Brain microvascular endothelial cell (primary cell): ENCODE data around the gene NXT1.

Experiments
- DNase-seq: peaks from one replicate; pipeline ENCODE4 v3.0.0-alpha.2; 2020
- H3K27ac ChIP-seq: fragments of 250-450 bp; sonication (Bioruptor Pico); 2 replicates; pipeline ENCODE4 v1.5.1; 2020; ENCODE audit warnings: mild to moderate bottlenecking, moderate library complexity
- H3K27me3 ChIP-seq: fragments of 250-450 bp; sonication (Bioruptor Pico); replicated peaks from 2 replicates; pipeline ENCODE4 v1.5.1; 2020; ENCODE audit warnings: mild to moderate bottlenecking
- H3K36me3 ChIP-seq: fragments of 250-450 bp; sonication (Bioruptor Pico); replicated peaks from 2 replicates; pipeline ENCODE4 v1.5.1; 2020; ENCODE audit warnings: mild to moderate bottlenecking
- H3K4me3 ChIP-seq: 2 replicates; pipeline ENCODE4 v1.5.1; 2011; ENCODE audit warnings: low read depth, mild to moderate bottlenecking, control low read depth, low read length, moderate library complexity
- in situ Hi-C: cut with HindIII; loops from 2 replicates; pipeline ENCODE4 v1.10.0; 2017; ENCODE audit warnings: low sequenced_read_pairs, low pct_ligation_motif_present
- TF ChIP-seq, protein P1 (sequence below): IDR thresholded peaks from 2 replicates; pipeline ENCODE4 v1.5.1; 2011; ENCODE audit warnings: low read depth, mild to moderate bottlenecking, moderate library complexity, low read length, control low read depth, inconsistent platforms; ENCODE audit errors: missing control alignments

NXT1 gene

DNA sequence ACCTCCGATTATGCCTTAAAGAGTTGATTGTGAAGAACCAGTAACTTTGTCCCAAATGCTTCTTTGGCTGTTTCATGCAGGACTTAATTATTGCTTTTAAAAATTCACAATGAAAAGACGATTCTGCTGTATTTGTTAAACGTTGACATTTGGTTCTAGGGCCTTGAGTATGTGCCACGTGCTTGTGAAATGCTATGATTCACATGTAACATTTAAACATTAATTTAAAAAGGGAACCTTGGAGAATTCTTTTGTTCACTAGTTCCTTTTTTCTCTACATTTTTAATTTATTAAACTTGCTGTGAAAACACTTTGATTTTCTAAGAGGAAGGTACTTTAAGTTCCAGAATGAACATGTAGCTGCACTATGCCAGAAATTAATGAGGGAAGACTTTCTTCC is 20.9 kb downstream of the NXT1 start:
- in situ Hi-C loops = no loop called here
- Histone ChIP-seq H3K4me3 (no peak overlapping the region), H3K27me3 (no peaks in the 10 kb centered on the region), H3K36me3 (peaks cover 64% of the 10 kb centered on the region), H3K27ac (no peak overlapping the region)
- no peak for DNase-seq
- TF ChIP-seq, protein P1, sequence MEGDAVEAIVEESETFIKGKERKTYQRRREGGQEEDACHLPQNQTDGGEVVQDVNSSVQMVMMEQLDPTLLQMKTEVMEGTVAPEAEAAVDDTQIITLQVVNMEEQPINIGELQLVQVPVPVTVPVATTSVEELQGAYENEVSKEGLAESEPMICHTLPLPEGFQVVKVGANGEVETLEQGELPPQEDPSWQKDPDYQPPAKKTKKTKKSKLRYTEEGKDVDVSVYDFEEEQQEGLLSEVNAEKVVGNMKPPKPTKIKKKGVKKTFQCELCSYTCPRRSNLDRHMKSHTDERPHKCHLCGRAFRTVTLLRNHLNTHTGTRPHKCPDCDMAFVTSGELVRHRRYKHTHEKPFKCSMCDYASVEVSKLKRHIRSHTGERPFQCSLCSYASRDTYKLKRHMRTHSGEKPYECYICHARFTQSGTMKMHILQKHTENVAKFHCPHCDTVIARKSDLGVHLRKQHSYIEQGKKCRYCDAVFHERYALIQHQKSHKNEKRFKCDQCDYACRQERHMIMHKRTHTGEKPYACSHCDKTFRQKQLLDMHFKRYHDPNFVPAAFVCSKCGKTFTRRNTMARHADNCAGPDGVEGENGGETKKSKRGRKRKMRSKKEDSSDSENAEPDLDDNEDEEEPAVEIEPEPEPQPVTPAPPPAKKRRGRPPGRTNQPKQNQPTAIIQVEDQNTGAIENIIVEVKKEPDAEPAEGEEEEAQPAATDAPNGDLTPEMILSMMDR = no peak

DNA sequence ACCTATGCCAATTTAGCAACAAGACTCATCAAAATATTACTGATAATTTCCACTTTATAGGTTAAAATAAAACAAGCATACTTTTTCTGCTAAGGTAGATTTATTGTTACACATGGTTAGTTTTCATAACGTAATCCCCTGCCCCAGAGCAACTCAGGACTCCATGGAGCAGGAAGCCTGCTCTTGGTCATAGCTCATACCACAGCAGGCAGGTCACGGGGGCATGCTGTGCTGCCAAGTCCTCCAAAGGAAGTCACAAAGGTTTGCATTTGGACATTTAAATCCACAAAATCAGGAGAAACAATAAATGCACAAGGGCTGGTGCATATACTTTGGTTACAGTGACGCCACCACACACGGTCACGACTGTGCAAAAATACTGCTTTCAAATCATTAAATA is 23.9 kb downstream of the NXT1 start:
- Histone ChIP-seq H3K36me3 (peaks cover 59% of the 10 kb centered on the region), H3K27ac (no peak overlapping the region), H3K4me3 (no peak overlapping the region), H3K27me3 (no peaks in the 10 kb centered on the region)
- TF ChIP-seq, protein P1 = no peak
- in situ Hi-C loops = no loop called here
- DNase-seq = no peak

DNA sequence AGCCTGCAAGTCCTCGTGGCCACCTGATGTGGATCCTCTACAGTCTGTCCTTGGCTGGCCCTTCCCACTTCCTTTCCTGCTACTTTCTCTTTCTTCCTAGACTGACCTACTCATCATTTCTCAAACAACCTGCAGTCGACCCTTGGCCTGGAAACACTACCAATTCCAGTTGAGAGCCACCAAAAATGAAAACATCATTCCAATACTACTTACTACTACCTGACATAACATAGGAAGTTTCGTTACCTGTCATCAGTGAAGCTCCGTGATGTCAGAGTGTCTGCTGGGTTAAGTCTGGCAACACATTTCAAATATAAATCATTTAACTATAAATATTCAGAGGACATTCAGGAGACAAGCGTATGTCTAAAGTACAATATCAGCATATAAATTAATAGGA is 25.2 kb downstream of the NXT1 start:
- no peaks in the 10 kb centered on the region for H3K27me3 ChIP-seq
- peaks cover 50% of the 10 kb centered on the region for H3K36me3 ChIP-seq
- H3K27ac ChIP-seq = no peak overlapping the region
- no peak for DNase-seq
- in situ Hi-C loops = no loop called here
- H3K4me3 ChIP-seq = no peak overlapping the region
- TF ChIP-seq, protein P1 = no peak

DNA sequence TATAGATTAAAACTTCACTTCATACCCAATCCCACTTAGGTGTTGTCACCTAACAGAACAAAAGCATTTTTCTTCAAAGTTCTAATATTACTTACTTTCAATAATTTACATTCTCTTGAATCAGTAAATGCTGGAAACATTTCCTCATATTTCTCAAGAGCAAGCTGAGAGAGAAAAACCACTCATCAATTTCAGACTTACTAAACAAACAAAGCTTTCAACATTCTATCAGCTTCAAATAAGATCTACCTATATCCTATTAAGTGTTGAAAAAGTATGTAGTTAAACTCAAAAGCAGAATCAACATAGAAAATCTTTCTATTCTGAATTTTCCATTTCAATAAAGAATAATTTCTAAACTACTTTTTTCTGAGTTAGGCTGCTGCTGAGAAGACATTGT is 29.2 kb downstream of the NXT1 start:
- no peak overlapping the region for H3K27ac ChIP-seq
- in situ Hi-C loops = no loop called here
- TF ChIP-seq, protein P1 = no peak
- no peak overlapping the region for H3K4me3 ChIP-seq
- no peak for DNase-seq
- no peaks in the 10 kb centered on the region for H3K27me3 ChIP-seq
- peaks cover 26% of the 10 kb centered on the region for H3K36me3 ChIP-seq

DNA sequence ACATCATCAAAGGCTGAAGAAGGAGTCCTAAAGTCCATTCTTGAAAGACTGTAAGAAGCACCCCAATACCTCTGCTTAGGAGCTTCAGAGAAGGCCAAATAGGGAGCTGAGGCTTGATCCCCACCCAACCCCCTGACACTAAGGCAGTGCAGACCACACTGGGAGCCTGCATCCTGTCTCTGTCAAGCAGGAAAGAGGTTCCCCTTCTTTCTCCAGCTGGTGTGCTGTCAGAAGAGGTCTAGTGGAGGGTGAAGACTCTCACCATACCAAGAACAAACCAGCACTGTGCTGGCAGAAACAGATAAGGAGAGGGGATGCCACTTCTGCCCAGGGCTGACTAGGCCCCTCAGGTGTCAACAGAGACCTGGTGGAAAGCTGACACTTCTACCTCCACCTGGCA is 31.3 kb downstream of the NXT1 start:
- Histone ChIP-seq H3K27me3 (no peaks in the 10 kb centered on the region), H3K4me3 (no peak overlapping the region), H3K36me3 (peaks cover 12% of the 10 kb centered on the region), H3K27ac (no peak overlapping the region)
- in situ Hi-C loops = no loop called here
- no peak for DNase-seq
- TF ChIP-seq, protein P1 = no peak

DNA sequence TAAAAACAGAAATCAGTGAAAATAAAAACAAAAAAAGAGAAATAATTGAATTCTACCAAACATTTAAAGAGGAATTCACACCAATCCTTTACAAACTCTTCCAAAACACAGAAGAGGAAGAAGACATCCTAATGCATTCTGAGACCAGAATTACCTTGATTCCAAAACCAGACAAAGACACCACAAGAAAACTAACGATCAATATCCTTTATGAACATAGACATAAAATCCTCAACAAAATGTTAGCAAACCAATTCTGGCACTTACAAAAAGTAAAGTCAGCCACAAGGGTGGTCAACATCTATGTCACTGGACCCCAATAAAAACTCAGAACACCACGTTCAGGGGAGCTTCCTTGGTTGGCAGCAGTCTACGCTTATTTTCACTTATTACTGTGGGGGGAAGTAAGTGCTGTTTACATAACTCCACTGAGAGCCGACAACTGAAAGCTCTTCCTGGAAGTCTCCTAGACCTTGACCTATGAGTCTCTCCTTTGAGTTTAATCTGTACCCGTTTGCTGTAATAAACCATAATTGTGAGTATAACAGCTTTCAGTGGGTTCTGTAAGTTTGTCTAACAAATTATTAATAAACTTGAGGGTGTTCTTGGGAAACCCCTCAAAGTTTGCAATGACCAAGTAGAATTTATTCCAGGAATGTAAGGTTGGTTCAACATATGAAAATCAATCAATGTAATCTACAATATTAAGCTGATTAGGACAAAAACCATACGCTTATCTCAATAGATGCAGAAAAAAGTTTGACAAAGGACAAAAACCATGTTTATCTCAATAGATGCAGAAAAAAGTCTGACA is 35.9 kb downstream of the NXT1 start:
- no peak overlapping the region for H3K27ac ChIP-seq
- DNase-seq = no peak
- in situ Hi-C loops = no loop called here
- H3K4me3 ChIP-seq = no peak overlapping the region
- H3K27me3 ChIP-seq = no peaks in the 10 kb centered on the region
- TF ChIP-seq, protein P1 = no peak
- H3K36me3 ChIP-seq = peaks cover 5% of the 10 kb centered on the region
